GM21723 (cell line): ENCODE measurements around the gene SEMA3F.

Experiments
- ATAC-seq: cut with Tn5 transposase; IDR thresholded peaks from one replicate; pipeline ENCODE4 v1.9.1; 2021; ENCODE audit warnings: mild to moderate bottlenecking, moderate library complexity; ENCODE audit not compliant: unreplicated experiment

Gene SEMA3F

DNA sequence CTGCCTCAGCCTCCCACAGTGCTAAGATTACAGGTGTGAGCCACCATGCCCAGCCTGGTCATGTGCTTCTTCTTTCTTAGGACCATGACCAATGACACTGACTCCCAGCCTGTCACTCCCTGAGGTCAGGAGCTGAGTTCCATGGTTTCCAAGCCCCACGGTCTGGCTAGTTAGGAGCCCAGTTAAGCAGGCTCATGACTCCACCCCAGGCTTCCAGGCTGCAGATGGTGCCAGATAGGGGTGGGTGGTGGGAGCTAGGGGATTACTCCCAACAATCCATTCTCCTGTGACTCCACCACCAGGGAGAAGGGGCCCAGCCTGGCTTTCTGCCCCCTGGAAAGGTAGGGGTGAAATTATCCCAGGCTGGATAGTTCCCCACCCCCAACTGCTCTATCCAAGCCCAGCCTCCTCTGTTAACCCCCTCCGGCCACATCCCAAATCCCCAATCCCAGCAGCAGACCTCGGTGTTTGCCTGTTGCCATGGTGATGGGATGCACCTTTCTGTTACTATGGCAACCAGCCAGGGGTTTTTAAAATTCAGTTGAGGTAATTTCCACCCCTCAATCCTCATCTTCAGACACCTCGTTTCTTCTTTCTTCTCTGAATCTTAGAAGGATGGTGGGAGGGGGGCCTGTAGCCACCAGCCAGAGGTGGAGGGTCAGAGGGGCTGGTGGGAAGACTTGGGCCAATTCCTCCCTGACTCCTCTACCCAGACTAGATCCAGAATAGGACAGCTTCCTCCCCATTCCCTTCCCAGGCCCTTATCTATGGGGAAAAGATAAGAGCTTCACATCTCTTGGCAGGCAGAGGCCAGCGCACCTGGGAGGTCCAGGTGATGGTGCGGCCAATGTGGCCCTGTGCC is 22.5 kb upstream of the SEMA3F start:
- no peak for ATAC-seq

DNA sequence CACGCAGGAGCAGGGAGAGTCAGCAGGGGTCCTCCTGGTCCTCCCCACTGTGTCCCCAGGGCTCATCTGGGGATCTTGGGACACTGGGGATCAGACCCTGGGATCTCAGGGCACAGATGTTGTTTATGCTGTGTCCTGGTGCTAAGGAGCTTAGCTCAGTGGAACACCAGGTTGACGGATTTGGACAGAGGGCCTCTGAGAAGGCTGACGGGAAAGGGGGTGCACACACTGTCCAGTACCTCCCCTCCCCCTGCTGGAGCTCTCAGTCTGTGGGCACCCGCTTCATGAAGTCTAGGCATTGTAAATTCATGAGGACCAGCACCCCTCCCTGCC is 21.9 kb upstream of the SEMA3F start:
- no peak for ATAC-seq

DNA sequence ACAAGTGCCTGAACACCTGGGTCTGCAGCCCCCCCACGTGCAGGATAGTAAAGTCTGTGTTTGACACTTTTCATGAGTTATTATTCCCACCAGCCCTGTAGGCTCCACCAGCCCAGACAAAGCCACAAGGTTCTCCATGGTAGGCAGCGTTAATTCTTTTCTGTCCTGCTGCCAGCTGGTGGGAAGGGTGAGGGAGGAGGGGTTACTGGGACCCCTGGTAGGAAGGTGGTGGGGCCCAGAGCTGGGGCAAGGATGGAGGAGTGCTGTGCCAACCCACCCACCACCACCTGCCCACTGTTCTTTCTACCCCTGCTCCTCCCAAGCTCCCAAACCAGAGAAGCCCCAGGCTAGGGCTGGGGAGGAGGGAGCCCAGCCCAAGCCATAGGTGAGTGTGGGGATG is 20.8 kb upstream of the SEMA3F start:
- ATAC-seq: no peak

GRCh38 chr3:50135964-50136363 is 19.2 kb upstream of the SEMA3F start:
- ATAC-seq: no peak

DNA sequence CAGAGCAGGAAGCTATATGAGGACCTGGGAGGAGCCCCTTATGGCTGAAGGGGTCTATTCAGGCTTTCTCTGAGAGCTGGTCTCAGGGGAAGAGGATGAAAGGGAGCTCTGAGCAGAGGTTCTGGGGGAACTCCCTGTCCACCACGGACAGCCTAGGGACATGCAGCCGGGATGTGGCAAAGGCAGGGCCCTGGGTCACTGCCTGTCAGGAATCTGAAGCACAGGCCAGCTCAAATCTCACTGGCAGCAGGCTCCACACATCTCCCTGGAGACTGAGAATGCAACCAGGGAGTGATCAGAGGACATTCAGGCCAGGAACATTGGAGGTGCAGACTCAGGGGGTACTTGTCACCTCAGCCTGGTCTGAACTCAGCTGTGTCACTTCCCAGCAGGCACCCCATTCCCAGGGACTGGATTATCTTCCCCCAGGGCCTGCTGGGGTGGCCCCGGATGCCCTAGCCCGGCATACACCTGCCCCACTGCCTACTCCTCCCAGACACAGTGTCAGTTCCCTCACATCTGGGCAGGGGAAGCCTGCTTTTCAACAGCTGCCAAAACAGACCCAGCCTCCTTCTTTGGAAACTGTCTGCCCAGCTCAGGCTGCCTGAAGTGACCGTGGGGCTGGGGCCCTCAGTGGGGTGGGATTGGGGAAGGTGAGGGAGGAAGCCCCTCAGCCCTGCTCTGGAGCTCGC is 18.3 kb upstream of the SEMA3F start:
- ATAC-seq: no peak

- no peak for ATAC-seq
Observed at GRCh38 chr3:50137531-50137930, 17.6 kb upstream of the SEMA3F start.

- ATAC-seq: no peak
Observed at GRCh38 chr3:50138266-50139200, 16.6 kb upstream of the SEMA3F start.

- ATAC-seq: no peak
Observed at GRCh38 chr3:50139308-50139707, 15.8 kb upstream of the SEMA3F start.

- ATAC-seq: no peak
Observed at GRCh38 chr3:50139718-50140423, 15.3 kb upstream of the SEMA3F start.

DNA sequence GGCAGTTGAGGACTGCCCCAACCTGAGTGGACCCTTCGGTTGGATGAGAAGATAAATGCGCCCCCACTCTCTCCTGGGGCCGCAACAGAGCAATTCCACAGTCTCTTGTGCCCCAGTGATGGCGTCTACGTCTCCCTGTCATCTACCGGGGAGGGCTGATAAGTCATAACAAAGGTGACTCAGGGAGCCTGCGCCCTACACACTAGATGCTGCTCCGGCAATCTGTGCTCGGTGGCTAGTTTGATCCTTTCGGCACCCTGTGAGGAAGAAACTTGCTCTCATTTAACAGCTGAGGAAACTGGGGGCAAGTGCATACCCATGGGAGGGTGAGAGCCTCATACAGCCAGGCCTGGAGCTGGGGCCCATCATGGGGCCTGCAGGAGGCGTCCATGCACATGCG is 14.1 kb upstream of the SEMA3F start:
- ATAC-seq: no peak

DNA sequence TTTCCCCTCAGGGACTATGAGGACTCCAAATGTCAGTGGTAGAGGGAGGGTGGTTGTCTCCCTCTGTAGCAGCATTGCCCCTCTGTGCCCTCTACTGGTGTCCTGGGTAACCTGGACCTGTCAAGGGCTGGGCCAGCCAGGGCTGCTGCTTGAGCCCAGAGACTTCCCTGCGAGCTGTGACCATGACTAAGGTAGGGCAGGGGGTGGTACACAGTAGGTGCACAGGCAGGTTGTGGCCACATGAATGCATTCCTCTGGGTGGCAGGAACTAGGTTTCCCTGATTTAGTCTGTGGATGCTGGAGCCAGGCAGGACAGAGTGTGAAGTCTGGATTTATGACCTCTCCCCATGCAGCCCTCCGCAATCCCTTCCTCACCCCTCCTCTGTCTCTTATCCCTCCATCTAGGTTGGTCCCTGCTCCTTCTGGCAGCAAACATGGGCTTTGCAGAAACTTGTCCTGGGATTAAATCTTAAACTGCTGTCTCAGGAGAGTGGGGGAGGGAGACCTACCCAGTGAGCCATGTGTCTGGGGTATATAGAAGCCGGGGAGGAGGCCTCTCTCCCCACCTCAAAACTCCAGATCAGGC is 8.7 kb upstream of the SEMA3F start:
- no peak for ATAC-seq

- ATAC-seq: no peak
Observed at GRCh38 chr3:50147016-50147415, 8.1 kb upstream of the SEMA3F start.

- no peak for ATAC-seq
Observed at GRCh38 chr3:50147447-50147846, 7.7 kb upstream of the SEMA3F start.

DNA sequence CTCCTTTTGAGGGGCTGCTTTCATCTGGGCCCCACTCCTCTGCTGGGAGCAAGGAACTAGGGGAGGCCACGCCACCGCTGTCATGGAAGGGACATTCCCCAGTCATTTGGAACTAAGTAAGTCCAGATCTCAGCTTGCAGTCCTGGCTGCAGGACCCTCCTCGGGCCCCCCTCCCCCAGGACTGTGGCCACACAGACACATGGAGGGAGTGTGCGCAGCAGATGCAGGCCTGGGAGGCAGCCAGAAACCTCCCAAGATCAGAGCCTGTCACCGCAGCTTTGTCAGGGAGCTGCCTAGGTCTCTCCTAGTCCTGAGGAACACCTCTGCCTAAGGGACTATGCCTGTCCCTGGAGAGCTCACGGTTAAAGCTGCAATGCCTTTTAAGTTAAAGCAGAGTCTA is 7.3 kb upstream of the SEMA3F start:
- no peak for ATAC-seq

DNA sequence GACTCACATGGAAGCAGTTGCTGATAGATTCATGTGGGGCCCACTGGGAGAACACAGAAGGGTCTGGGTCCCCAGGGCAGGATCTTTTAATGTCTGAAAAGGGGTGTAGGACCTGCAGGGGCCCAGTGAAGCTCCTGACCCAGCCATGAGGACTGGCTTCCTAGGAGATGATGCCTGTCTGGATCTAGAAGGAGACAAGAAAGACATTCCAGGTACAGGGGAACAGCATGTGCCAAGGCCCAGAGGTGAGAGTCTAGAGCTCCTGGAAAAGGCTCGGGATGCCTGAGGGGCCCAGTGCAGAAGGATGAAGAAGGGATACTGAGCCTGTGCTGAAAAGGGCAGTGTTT is 4.7 kb upstream of the SEMA3F start:
- no peak for ATAC-seq

GRCh38 chr3:50150863-50151686 is 4.0 kb upstream of the SEMA3F start:
- no peak for ATAC-seq

- ATAC-seq: no peak
Observed at GRCh38 chr3:50151728-50152127, 3.4 kb upstream of the SEMA3F start.

DNA sequence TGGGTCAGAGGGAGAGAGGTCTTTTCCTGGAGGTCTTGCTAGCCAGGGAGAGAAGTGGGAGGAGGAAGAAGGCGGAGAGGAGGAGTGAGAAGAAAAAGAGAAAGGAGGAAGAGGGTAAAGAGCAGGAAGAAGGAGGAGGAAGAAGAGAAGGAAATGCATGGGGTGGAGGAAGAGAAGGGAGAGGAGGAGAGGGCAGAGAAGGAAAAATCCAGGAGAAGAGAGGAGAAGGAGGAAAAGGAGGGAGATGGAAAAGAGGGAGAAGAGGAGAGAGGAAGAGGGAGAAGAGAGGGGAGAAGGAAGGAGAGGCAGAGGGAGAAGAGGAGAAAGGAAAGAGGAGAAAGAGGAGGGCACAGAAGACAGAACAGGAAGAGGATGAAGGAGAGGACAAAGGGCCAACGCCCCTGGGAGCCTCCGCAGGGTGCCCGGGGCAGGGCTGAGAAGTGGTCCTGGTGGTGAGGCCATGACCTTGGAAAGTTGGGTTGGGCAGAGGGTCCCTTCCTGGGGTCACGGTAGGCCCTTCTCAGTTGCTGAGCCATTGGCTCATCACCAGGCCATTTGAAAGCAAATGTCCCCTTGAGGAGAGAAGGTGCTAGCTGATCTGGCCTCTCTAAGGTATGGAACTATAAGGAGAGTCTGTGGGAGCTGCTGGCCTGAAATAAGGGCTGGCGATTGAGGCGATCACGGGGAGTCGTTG is 1.2 kb upstream of the SEMA3F start:
- no peak for ATAC-seq

- peak; percentile 32 for ATAC-seq
Observed at GRCh38 chr3:50154476-50154839, 666 bp upstream of the SEMA3F start.
